H54 (cell line): ENCODE measurements around the gene TTC32.

Experiments
- DNase-seq: peaks from one replicate; pipeline ENCODE4 v3.0.0; 2011; ENCODE audit warnings: low spot score, mixed read lengths; ENCODE audit not compliant: insufficient read length
- FAIRE-seq: peaks from 3 replicates; lab custom pipeline; 2011; peaks lifted over from hg19 to GRCh38; lab: Jason Lieb, UNC
- POLR2A ChIP-seq: IDR thresholded peaks from 2 replicates; pipeline ENCODE4 v1.6.1; 2011; ENCODE audit warnings: low read depth, mild to moderate bottlenecking, low read length

TTC32 gene

GRCh38 chr2:19875280-19875679 is 26.5 kb downstream of the TTC32 start:
- DNase-seq (no peak), FAIRE-seq (no peak)
- no peak for TF ChIP-seq POLR2A

DNA sequence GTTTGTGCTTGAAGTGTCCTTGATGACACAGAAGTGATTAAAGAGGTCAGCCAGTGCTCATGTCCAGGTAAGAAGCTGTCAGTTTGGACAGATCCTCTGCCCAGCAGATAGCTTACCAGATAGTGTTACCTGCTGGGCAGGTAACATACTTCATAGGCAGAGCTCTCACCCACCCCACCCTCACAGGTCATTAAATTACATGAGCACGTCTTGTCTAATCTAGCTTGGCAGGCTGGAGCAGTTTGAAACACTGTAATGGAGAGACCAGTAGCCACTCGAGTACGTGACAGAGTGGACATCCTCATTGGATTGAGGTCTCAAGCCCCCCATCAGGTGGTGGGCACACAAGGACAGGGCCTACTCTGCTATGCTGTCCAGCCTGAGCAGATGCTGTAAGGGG is 27.1 kb downstream of the TTC32 start:
- no peak for DNase-seq
- TF ChIP-seq POLR2A, result no peak
- no peak for FAIRE-seq

DNA sequence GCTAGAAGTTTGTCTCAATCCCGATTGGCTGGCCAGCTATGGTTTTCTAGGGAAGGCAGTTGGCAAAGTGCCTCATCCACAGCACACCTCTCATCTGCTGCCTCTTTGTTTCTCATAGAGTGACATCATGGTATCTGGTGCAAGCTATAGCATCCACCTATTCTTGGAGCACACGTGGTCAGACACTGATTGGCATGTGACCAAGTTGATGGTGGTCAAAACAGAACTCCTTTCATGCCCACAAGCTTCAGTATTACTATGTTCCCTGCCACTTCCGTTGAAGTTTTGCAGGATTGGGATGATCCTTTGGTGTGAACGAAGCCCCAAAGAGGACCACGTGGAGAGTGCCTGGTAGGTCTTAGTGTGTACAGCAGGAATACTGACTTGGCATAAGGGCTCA is 28.8 kb downstream of the TTC32 start:
- TF ChIP-seq POLR2A, result no peak
- DNase-seq (no peak), FAIRE-seq (no peak)

DNA sequence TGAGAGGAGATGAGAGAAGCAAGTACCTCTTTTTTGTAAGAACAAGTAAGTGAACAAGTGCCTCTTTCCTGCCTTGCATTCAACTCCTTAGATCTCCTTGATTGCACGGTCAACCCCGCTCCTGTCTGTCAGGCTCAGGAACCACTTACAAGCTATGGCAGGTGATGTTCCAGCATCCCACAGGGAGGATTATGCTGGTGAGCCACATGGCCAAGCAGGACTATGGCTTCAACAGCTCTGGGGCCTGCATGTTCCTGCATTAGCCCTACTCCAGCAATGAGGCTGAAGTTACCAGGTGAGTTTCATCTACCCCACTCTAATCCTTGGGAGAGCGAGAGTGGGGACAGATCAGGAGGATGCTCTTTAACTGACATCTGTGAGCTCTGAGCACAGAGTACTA is 29.5 kb downstream of the TTC32 start:
- FAIRE-seq (no peak), DNase-seq (no peak)
- TF ChIP-seq POLR2A, result no peak

DNA sequence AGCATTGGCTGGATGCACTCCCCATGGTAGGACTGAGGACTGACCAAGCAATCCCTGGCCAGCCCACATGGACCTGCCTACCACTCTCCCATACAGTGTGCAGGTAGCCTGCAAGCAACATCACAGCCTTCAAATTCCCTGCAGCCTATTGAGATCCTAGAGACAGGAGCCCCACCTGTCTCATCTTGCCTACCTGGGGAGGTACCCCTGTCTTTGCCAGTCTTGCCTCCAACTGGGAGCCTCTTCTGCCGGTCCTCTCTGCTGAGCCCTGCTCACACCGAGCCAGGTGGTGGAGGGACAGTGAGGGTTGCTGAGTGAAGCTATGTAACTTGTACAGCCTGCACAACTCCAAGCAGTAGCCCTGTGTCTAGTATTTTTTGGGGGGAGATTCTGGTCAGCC is 29.9 kb downstream of the TTC32 start:
- no peak for TF ChIP-seq POLR2A
- FAIRE-seq, result no peak
- DNase-seq, result no peak

DNA sequence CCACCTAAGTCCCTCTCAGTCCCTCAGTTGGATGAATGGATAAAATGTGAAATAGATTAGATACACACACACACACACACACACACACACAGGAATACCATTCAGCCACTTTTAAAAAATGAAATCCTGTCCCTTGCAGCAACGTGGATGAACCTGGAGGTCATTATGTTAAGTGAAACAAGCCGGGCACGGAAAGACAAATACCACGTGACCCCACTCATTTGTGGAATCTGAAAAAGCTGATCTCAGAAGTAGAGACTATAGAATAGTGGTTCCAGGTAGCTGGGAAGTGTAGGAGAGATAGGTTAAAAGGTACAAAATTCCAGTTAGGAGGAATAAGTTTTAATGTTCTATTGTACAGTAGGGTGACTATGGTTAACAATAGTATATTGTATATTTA is 31.0 kb downstream of the TTC32 start:
- DNase-seq, result no peak
- FAIRE-seq, result no peak
- TF ChIP-seq POLR2A, result no peak

DNA sequence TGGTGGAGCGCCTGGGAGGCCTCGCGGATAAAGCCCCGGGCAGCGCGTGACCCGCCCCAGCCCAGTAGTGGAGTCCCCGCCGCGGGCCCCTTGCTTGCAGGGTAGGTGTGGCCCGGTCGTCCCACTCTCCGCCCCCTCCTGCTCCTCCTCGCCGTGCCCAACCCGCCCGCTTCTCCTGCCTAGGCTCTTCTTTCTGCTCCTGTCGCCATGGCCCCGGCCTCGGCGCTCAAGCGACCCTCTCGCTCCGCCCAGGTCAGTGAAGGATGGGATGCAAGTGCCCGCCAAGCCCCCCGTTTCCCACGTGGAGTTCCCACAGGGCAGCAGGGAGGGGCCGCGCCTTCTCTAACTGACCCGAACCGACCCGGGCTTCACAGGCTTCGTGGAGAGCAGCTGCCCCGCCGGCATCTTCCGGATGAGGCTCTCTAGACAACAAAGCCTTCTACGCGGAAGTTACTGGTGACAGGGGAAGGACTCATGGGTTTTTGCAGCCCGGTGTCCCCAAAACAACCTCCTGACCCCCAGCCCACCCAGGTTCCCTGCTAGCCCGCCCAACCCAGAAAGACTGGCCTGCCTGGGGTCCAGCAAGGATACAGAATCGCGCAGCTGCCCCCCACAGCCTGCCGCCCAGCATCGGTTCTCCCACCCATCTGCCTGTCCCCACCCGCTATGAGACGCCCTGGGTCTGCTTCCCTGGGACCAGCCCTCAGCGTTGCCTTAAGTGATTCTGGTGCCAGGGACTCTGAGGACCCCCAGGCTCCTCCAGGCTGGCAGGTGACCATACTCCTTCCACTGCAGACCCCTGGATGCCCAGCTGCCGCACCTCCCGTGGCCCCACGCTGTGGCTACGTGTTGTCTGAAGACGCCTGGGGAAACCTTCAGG is 32.8 kb downstream of the TTC32 start:
- no peak for TF ChIP-seq POLR2A
- DNase-seq (no peak), FAIRE-seq (no peak)

- FAIRE-seq, result no peak
- no peak for TF ChIP-seq POLR2A
- no peak for DNase-seq
Observed at GRCh38 chr2:19868224-19868623, 33.6 kb downstream of the TTC32 start.

- DNase-seq (no peak), FAIRE-seq (no peak)
- no peak for TF ChIP-seq POLR2A
Observed at GRCh38 chr2:19866771-19867170, 35.0 kb downstream of the TTC32 start.

- DNase-seq (no peak), FAIRE-seq (no peak)
- TF ChIP-seq POLR2A, result no peak
Observed at GRCh38 chr2:19865151-19865550, 36.6 kb downstream of the TTC32 start.

- FAIRE-seq (no peak), DNase-seq (no peak)
- no peak for TF ChIP-seq POLR2A
Observed at GRCh38 chr2:19864381-19864780, 37.4 kb downstream of the TTC32 start.

GRCh38 chr2:19863303-19864041 is 38.3 kb downstream of the TTC32 start:
- FAIRE-seq (no peak), DNase-seq (peak; percentile 72)
- TF ChIP-seq POLR2A, result no peak

DNA sequence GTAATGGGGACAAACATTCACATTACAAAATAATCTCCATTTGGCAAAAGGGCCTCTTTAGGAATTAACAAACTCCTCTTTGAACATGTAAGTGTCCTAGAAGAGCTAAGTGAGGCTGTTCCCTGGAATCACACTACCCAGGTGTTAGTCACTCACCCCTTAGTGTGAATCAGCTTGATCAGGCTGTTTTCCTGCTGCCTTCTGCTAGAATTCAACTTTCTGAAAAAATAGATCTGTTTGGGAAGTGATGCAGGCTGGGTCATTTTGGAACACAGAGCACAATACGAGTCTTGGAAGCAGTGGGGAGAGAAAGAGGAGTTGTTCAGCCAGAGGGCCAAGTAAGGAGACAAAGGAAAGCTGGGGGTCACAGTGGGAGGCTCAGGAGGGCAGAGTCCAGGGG is 40.0 kb downstream of the TTC32 start:
- peak; percentile 63 for DNase-seq
- FAIRE-seq, result no peak
- TF ChIP-seq POLR2A, result no peak

GRCh38 chr2:19860022-19860421 is 41.8 kb downstream of the TTC32 start:
- no peak for DNase-seq
- no peak for TF ChIP-seq POLR2A
- no peak for FAIRE-seq
